NCI-H2107 (cell line): ENCODE data around the gene ATOSB.
A peak's percentile ranks its signal among the peaks of the same experiment; 100 is the strongest.

Experiments
- DNase-seq: peaks from one replicate; lab custom pipeline; 2025; lab: John Stamatoyannopoulos, UW

ATOSB gene

DNA sequence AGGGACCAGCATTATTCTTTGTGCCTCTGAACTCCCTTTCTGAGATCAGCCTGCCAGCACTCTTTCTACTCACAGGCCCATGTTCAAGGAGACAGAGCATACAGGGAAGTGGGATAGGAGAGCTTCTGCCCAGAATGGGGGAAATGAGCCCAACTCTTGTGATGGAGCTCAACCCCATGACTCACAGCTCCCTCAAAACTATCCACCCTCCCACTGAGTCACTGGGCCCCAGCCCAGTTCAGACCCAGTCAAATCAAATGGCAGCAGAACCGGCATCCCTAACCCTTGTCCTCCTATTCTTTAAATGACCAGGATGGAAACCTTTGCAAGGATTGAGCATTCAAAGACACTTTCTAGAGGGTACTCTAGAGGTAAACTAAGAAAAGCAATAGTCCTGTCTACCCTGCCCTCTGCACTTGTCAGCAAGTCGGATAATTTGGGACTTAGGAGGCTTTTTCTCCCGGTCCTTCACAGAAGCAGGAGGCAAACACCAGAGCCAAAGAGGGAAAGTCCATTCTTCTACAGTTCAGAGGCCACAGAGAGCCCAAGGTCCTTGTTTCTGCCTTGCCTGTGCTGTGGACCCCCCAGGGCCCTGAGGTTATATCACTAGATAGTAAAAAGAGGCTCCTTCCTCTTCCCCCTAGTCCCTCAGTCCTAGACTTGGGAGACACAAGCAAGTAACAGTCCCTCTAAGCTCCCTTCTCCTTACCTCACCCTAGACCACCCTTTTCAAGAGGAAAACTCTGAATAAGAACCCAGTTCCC is 3.2 kb downstream of the ATOSB start:
- DNase-seq: no peak

GRCh38 chr9:35111001-35111933 is 4.4 kb downstream of the ATOSB start:
- peak; percentile 89 for DNase-seq

GRCh38 chr9:35110327-35110761 is 5.3 kb downstream of the ATOSB start:
- DNase-seq: no peak

GRCh38 chr9:35108946-35109575 is 6.6 kb downstream of the ATOSB start:
- no peak for DNase-seq

- DNase-seq: no peak
Measured at GRCh38 chr9:35108461-35108860, 7.2 kb downstream of the ATOSB start.

GRCh38 chr9:35107297-35108290 is 8.1 kb downstream of the ATOSB start:
- no peak for DNase-seq

- no peak for DNase-seq
Measured at GRCh38 chr9:35106343-35106730, 9.3 kb downstream of the ATOSB start.

GRCh38 chr9:35105571-35106342 is 9.9 kb downstream of the ATOSB start:
- no peak for DNase-seq

GRCh38 chr9:35105126-35105525 is 10.5 kb downstream of the ATOSB start:
- no peak for DNase-seq

- DNase-seq: no peak
Measured at GRCh38 chr9:35104586-35104985, 11.1 kb downstream of the ATOSB start.

GRCh38 chr9:35103660-35104191 is 11.9 kb downstream of the ATOSB start:
- no peak for DNase-seq

DNA sequence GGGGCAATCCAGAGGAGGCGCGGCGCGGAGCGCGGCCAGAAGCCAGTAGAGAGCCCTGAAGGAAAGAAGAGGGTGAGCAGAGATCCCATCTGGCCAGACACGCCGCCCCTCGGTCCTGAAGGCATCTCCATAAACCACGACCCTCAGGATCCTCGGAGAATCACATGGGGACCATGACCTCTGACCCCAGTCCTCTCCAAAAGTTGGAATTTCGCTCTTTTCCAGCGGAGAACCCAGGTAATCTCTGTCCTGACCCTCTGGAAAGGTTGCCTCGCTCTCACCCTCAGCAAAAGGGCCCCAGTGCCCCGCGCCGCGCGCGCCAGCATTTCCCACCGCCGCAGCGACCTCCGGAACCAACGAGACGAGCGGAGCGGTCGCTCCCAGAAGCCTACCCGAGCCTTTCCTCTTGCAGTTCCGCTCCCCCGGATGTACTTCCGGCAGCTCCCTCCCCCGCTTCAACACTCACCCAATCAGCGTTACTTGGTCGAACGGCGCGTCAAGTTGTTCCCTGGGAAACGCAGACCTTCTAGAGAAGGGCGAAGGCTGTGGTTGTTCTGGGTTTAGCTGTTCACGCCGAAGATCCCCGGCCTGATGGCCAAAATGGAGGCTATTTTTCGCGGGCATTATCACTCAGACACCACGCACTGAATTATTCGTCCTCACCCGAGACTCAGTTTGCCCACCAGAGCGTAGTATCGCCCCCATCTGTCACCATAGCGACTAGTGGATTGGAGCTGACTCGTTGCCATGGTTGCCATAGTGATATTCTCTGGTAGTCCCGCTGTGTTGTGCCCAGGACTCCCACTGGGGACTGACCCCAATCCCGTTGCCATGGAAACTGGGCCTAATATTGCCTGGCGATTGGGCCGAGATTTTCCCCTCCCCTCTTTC is 12.6 kb downstream of the ATOSB start, which contains the start of gene STOML2:
Gene STOML2, minus strand, starts transcription at position 363 of the 891 bp plus-strand sequence. Its CDS starts 37 bp downstream, at position 326.
- peak; percentile 86 for DNase-seq

DNA sequence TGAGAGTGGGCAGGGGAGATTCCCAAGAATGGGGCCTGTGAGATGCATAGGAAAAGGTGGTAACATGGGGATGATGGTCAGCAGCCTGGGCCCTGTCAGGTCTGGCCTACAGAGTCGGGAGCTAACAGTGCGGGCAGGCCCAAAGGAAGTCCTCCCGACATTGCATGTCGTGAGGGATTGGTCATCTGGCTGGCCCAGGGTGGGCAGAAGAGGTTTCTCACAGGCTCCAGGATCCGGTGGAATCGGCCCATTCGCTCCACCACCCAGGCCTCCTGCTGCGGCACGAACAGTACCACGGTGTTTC is 13.2 kb downstream of the ATOSB start:
- DNase-seq: no peak

- no peak for DNase-seq
Measured at GRCh38 chr9:35097573-35097972, 18.1 kb downstream of the ATOSB start.

- DNase-seq: peak; percentile 89
Measured at GRCh38 chr9:35096035-35096849, 19.4 kb downstream of the ATOSB start, which contains the start of gene PIGO. Gene PIGO (minus strand): TSS chr9:35096591. CDS start chr9:35095565, 1,026 bp downstream.

GRCh38 chr9:35091536-35091935 is 24.1 kb downstream of the ATOSB start:
- no peak for DNase-seq

GRCh38 chr9:35089434-35089833 is 26.2 kb downstream of the ATOSB start:
- no peak for DNase-seq

DNA sequence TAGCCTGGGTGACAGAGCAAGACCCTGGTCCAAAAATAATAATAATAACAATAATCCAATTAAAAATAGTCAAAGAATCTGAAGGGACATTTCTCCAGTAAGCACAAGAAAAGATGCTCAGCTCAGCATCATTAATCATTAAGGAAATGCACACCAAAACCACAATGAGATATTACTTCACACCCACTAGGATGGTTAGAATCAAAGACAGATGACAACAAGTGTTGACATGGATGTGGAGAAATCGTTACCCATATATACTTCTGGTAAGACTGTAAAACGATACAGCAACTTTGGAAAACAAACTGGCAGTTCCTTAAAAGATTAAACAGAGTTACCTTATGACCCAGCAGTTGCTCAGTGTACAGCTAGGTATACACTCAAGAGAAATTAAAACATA is 30.6 kb downstream of the ATOSB start:
- DNase-seq: no peak
